22Rv1 (cell line): ENCODE measurements around the gene FTCD.

ENCODE experiments used
- CTCF ChIP-seq: fragments of 450-650 bp; IDR thresholded peaks from 2 replicates; pipeline ENCODE4 v1.5.1; 2017; ENCODE audit warnings: mild to moderate bottlenecking
- ZFX ChIP-seq: fragments of 450-650 bp; IDR thresholded peaks from 2 replicates; pipeline ENCODE4 v1.6.1; 2017; ENCODE audit warnings: antibody characterized with exemption, borderline replicate concordance

GRCh38 chr21:46148106-46148505 lies 7.3 kb downstream of the FTCD start:
- TF ChIP-seq ZFX (no peak), CTCF (no peak)
